GM11168 (cell line): ENCODE measurements around the gene TMEM141.
"Not testable (repeated sequence)": the region's sequence is repeated elsewhere in the genome, so short reads cannot be mapped to it uniquely, and the experiment has no call there.

Experiments used
- in situ Hi-C: fragments of 300-500 bp; cut with MboI; formaldehyde crosslinking; loops from one replicate; pipeline ENCODE4 v1.12.0; 2022; ENCODE audit warnings: low sequenced_read_pairs; ENCODE audit not compliant: unreplicated experiment

TMEM141 gene

DNA sequence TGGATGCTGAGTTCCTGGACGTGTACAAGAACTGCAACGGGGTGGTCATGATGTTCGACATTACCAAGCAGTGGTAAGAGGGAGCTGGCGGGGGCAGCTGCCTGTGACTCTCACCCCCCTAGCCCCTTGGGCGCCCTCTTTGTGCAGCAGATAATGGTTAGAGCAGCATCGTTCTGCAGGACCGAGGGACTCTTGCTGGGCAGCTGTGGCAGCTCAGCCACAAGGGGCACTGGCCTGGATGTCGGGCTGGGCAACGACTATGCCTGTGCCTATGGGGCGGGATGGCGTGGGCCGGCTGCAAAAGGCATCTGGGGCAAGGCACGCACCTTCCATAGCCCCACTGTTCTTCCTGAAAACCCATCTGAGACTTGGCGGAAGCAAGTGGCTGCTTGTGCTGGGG lies 38.3 kb downstream of the TMEM141 start:
- in situ Hi-C loops = no loop called here

- in situ Hi-C loops = no loop called here
Observed at GRCh38 chr9:136829981-136830885, 39.1 kb downstream of the TMEM141 start.

DNA sequence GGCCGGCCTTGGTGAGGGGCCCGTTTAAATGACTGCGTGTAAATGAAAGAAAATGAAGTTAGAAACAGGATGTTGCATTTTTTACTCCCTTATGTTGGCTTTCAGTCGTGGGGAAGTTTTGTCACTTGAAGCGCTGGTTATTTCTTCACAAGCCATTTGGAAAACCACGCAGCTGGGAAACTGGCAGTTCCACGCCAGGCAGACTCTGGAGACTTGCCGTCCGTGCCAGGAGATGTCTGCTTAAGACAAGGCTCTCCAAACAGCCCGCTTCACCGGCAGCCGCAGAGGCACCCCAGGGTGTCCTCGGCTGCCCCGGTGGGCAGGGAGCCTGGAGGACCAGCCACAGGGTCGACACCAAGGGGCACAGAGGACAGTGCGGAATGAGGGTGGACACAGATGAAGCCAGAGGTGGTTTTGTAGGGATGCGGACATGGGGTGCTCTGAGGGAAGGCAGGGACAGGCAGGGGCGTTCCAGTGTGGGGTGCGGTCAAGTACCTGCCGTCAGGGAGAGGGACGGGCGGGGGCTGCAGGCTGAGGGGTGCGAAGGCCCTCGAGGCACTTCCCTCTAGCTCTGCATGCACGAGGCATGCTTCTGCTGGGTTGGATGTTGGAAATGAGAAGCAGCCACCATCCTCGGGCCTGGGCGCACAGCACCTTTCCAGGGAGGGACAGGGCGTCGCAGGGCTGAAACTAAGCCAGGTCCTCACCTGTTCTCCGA lies 40.0 kb downstream of the TMEM141 start:
- in situ Hi-C loops = no loop called here

- in situ Hi-C loops = no loop called here
Observed at GRCh38 chr9:136831720-136832104, 40.6 kb downstream of the TMEM141 start.

DNA sequence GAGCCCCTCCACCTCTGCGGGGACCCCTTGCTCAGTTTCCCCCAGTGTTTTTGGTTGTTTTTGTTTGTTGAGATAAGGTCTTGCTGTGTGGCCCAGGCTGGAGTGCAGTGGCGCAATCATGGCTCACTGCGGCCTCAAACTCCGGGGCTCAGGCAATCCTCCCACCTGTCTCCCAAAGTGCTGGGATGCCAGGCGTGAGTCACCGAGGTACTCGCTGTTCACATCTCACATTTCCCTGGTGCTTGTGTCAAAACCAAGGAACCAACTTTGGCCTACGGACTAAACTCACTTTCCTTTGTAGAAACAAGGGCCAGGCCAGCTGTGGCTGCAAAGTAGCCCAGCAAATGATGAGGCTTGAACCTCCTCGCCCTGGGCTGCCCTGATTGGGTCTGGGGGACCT lies 41.4 kb downstream of the TMEM141 start:
- in situ Hi-C loops = no loop called here

- in situ Hi-C loops = not testable (repeated sequence)
Observed at GRCh38 chr9:136833381-136834048, 42.4 kb downstream of the TMEM141 start.

DNA sequence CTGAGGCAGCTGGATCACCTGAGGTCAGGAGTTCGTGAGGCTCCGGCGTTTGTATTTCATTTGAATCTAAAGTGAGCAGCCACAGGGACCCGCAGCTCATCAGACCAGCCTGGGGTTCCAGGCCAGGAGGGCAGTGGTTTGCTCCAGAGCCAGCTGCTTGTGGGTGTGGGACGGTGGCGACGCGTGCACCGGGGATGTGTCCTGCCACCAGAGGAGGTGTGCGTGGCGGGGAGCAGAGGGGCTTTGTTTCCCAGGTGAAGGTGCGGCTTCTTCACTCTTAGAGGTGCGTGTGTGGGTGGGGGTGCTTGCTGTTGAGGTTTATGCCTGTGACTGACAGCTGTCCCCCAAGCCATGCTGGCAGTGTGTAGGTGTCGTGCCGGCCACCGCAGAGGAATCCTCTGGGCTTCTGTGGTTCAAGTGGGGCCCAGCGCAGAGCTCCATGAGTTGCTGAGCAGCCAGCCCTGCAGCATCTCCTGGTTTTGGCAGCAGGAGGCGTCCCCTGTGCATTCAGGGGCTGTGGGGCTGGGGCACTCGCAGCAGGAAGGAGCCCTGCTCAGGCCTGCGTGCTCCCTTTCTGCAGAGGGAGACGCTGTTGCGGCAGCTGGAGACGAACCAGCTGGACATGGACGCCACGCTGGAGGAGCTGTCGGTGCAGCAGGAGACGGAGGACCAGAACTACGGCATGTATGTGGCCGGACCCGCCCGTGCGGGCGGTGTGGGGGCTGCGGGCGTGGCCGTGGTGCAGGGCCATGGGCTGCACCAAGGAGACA lies 44.2 kb downstream of the TMEM141 start:
- in situ Hi-C loops = no loop called here

GRCh38 chr9:136835932-136836904 lies 45.1 kb downstream of the TMEM141 start:
- in situ Hi-C loops = no loop called here

DNA sequence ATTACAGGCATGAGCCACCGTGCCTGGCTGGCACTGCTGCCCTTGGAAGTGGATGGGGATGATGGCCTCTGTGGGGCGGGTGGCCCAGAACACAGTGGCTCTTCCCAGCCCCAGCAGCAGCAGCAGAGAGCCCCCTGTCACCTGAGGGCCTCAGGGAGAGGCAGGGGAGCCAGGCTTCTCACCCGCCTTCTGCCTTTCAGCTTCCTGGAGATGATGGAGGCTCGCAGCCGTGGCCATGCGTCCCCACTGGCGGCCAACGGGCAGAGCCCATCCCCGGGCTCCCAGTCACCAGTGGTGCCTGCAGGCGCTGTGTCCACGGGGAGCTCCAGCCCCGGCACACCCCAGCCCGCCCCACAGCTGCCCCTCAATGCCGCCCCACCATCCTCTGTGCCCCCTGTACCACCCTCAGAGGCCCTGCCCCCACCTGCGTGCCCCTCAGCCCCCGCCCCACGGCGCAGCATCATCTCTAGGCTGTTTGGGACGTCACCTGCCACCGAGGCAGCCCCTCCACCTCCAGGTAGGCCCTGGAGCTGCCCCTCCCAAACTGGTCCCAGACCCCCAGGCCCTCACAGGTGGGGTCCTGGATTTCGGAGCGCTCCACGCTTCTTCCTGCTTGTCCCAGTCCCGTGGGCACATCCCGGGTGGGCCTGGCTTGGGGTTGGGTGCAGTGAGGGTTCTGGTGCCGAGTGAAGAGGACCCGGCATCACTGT lies 46.2 kb downstream of the TMEM141 start:
- in situ Hi-C loops = no loop called here

DNA sequence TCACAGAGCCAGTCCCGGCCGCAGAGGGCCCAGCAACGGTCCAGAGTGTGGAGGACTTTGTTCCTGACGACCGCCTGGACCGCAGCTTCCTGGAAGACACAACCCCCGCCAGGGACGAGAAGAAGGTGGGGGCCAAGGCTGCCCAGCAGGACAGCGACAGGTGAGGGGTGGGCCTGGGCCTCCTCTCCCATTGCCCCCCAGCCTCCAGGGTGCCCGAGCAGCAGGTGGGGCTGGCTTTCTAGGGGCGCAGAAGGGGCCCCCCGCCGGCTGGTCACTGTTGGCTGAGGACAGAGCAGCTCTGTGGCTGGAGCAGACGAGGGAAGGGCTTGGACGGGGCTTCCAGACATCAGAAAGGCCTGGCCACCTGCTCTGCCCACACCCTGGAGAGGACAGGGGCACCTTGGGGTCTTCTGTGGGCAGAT lies 46.7 kb downstream of the TMEM141 start:
- in situ Hi-C loops = not testable (repeated sequence)

GRCh38 chr9:136838314-136839228 lies 47.4 kb downstream of the TMEM141 start:
- in situ Hi-C loops = no loop called here

- in situ Hi-C loops = no loop called here
Observed at GRCh38 chr9:136839229-136840139, 48.3 kb downstream of the TMEM141 start.

DNA sequence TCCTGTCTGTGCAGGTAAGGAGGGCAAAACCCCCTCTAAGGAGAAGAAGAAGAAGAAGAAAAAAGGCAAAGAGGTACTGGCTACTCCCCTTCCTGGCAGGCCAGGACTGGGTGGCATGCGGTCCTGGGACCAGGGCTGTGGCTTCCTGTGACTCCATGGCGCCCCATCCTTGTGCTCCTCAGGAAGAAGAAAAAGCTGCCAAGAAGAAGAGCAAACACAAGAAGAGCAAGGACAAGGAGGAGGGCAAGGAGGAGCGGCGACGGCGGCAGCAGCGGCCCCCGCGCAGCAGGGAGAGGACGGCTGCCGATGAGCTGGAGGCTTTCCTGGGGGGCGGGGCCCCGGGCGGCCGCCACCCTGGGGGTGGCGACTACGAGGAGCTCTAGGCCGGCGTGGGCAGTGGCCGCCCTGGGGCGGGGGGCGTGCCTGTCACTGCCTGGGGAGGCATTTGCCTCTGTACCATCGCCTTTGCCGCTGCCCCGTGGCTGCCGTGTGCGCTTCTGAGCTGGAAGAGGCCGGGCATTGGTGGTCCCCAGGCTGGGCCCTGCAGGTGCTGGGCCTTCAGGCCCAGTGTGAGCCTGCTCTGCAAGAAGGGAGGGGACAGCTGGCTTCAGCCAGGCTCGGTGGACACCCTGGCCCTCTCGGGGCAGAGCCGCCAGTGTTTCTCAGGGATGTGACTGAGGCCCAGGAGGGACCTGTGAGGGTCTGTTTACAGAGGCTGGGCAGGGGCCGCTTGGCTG lies 49.2 kb downstream of the TMEM141 start:
- in situ Hi-C loops = no loop called here

DNA sequence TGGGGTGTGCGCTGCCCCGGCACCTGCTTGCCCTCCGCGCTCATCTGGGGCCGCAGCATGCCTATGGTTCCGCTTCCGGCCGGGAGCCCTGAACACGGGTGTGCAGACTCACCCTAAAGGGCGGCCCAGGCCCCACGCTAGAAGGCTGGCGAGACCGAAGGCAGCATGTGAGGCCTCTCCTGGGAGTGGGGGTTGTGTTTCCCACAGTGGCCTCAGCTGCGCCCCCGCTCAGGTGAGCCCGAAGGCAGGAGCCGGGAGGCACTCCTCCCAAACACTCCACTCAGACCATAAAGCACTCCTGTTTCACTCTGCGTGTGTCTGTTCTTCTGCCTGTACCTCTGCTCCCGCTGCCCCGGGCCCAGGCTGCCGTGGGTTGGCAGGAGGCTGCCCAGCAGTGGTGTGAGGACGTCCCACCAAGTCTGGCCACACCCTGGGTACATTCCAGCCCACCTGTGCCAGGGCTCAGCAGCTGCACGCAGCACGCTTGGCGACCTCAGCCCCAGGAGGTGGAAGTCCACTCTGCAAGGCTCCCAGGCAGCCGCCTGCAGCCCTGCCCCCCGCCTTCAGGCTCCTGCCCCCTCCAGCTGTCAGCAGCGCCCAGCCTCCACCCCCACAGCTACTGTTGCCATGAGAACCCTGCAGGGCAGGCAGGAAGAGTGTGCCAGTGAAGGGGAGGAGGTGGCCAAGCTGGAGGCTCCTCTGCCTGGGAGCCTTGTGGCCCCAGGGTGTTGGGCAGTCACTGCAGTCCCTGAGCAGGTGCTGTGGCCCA lies 49.9 kb downstream of the TMEM141 start:
- in situ Hi-C loops = no loop called here
